ENCODE measurements around the gene PTPRA.
"Not testable (repeated sequence)": the region's sequence is repeated elsewhere in the genome, so short reads cannot be mapped to it uniquely, and the experiment has no call there.

GRCh38 chr20:3064119-3064518 is 190.8 kb downstream of the PTPRA start:
- TF ChIP-seq POLR2AphosphoS5 (IDR thresholded peaks at IDR 0.05); POLR2A (IDR thresholded peaks at IDR 0.05; ENCODE audit: low read depth); CTCF (IDR thresholded peaks at IDR 0.05); EP300 (IDR thresholded peaks at IDR 0.05): not testable (repeated sequence)

All from esophagus muscularis mucosa (tissue), 4 donors.